ENCODE results near the gene TRIM38.
"Not testable (repeated sequence)": the region's sequence is repeated elsewhere in the genome, so short reads cannot be mapped to it uniquely, and the experiment has no call there.

TRIM38 gene

GRCh38 chr6:25971187-25971821 is 8.7 kb downstream of the TRIM38 start:
- no peak for DNase-seq (ENCODE audit: low read depth in 3 of 3)

- no peak for DNase-seq (ENCODE audit: low read depth in 3 of 3)
Observed at GRCh38 chr6:25972128-25972527, 9.5 kb downstream of the TRIM38 start.

- no peak for DNase-seq (ENCODE audit: low read depth in 3 of 3)
Observed at GRCh38 chr6:25972902-25973301, 10.3 kb downstream of the TRIM38 start.

- no peak for DNase-seq (ENCODE audit: low read depth in 3 of 3)
Observed at GRCh38 chr6:25973923-25974555, 11.4 kb downstream of the TRIM38 start.

GRCh38 chr6:25975923-25976560 is 13.4 kb downstream of the TRIM38 start:
- DNase-seq (ENCODE audit: low read depth in 3 of 3): no peak

- DNase-seq (ENCODE audit: low read depth in 3 of 3): no peak
Observed at GRCh38 chr6:25980935-25981334, 18.3 kb downstream of the TRIM38 start.

- DNase-seq (ENCODE audit: low read depth in 3 of 3): no peak
Observed at GRCh38 chr6:25981568-25982263, 19.1 kb downstream of the TRIM38 start.

- DNase-seq (ENCODE audit: low read depth in 3 of 3): no peak
Observed at GRCh38 chr6:25984265-25984664, 21.7 kb downstream of the TRIM38 start.

GRCh38 chr6:25987845-25988244 is 25.2 kb downstream of the TRIM38 start:
- DNase-seq (ENCODE audit: low read depth in 3 of 3): no peak

GRCh38 chr6:25990172-25990873 is 27.7 kb downstream of the TRIM38 start:
- DNase-seq (ENCODE audit: low read depth in 3 of 3): no peak

GRCh38 chr6:25991785-25992412 is 29.3 kb downstream of the TRIM38 start:
- DNase-seq (ENCODE audit: low read depth in 3 of 3): peak in 2 of 3 experiments; percentile 5 to 10

- DNase-seq (ENCODE audit: low read depth in 3 of 3): peak; percentile 84 to 95 (median 86)
Observed at GRCh38 chr6:25992413-25993340, 30.1 kb downstream of the TRIM38 start.

- DNase-seq (ENCODE audit: low read depth in 3 of 3): not testable (repeated sequence)
Observed at GRCh38 chr6:25993341-25993684, 30.7 kb downstream of the TRIM38 start.

- no peak for DNase-seq (ENCODE audit: low read depth in 3 of 3)
Observed at GRCh38 chr6:25995507-25995906, 32.9 kb downstream of the TRIM38 start.

- no peak for DNase-seq (ENCODE audit: low read depth in 3 of 3)
Observed at GRCh38 chr6:25997921-25998320, 35.3 kb downstream of the TRIM38 start.

GRCh38 chr6:25998379-25998778 is 35.8 kb downstream of the TRIM38 start:
- no peak for DNase-seq (ENCODE audit: low read depth in 3 of 3)

GRCh38 chr6:25999225-25999624 is 36.6 kb downstream of the TRIM38 start:
- DNase-seq (ENCODE audit: low read depth in 3 of 3): not testable (repeated sequence)

GRCh38 chr6:26000366-26001144 is 38.0 kb downstream of the TRIM38 start:
- no peak for DNase-seq (ENCODE audit: low read depth in 3 of 3)

GRCh38 chr6:26003102-26003694 is 40.6 kb downstream of the TRIM38 start:
- no peak for DNase-seq (ENCODE audit: low read depth in 3 of 3)
